Esophagus muscularis mucosa (tissue), 4 donors: Measurements from ENCODE around the gene ACOXL.

Experiments used
- EP300 ChIP-seq: sonication (generic); formaldehyde crosslinking; IDR thresholded peaks from one replicate; pipeline ENCODE4 v1.6.1; 2017; ENCODE audit warnings: antibody characterized with exemption
- POLR2A ChIP-seq: fragments of 450-650 bp; IDR thresholded peaks from one replicate; pipeline ENCODE4 v1.6.1; 2017; ENCODE audit warnings: antibody characterized with exemption, moderate library complexity, mild to moderate bottlenecking, low read depth
- POLR2AphosphoS5 ChIP-seq, 2 donors: sonication (generic); formaldehyde crosslinking; IDR thresholded peaks; one replicate each; pipeline ENCODE4 v1.6.1; 2017; ENCODE audit warnings: antibody characterized with exemption in 2 of 2
- TF ChIP-seq, protein P1 (sequence below), 3 experiments: fragments of 200-600 bp in 2 of 3; fragments of 450-650 bp in 1 of 3; sonication (generic) in 2 of 3; IDR thresholded peaks; one replicate each; pipeline ENCODE4 v1.5.1; 2017 to 2019; ENCODE audit warnings: antibody characterized with exemption in 3 of 3, mild to moderate bottlenecking in 2 of 3, moderate library complexity in 1 of 3

DNA sequence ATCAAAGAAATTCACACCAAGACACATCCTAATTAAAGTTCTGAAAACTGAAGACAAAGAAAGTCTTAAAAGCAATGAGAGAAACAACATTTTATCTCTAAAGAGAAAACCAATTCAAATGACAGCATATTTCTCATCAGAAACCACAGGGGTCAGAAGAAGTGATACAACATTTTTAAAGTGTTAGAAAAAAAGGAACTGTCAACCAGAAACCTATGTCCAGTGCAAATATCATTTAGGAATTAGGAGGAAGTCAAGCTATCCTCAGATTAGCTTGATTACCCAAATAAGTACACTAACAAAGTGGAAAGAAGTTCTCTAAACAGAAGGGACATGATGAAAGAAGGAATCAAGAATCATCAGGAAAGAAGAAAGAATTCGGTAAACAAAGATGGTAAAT lies 328.8 kb downstream of the ACOXL start:
- TF ChIP-seq, protein P1, sequence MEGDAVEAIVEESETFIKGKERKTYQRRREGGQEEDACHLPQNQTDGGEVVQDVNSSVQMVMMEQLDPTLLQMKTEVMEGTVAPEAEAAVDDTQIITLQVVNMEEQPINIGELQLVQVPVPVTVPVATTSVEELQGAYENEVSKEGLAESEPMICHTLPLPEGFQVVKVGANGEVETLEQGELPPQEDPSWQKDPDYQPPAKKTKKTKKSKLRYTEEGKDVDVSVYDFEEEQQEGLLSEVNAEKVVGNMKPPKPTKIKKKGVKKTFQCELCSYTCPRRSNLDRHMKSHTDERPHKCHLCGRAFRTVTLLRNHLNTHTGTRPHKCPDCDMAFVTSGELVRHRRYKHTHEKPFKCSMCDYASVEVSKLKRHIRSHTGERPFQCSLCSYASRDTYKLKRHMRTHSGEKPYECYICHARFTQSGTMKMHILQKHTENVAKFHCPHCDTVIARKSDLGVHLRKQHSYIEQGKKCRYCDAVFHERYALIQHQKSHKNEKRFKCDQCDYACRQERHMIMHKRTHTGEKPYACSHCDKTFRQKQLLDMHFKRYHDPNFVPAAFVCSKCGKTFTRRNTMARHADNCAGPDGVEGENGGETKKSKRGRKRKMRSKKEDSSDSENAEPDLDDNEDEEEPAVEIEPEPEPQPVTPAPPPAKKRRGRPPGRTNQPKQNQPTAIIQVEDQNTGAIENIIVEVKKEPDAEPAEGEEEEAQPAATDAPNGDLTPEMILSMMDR (IDR thresholded peaks at IDR 0.05), result no peak
- TF ChIP-seq EP300 (no peak), POLR2A (no peak), POLR2AphosphoS5 (IDR thresholded peaks at IDR 0.05) (no peak)
